ENCODE results near the gene LDLRAD3. TPM values are rescaled to one million over a fixed set of nuclear protein-coding genes. Genes with fewer than 3 reads are reported as not detected.

Gene LDLRAD3
- total and polyA plus RNA-seq, 4 donors = 2.3 to 19.6 (median 10.8) TPM

- WGBS, 2 donors = 90 to 98% methylated on average over 7 of the region's 7 CpGs
- DNase-seq = no peak
- no peaks in the 10 kb centered on the region for H3K27me3 ChIP-seq (ENCODE audit: control insufficient read depth in 1 of 2, insufficient read depth in 2 of 2, low read length in 1 of 2)
- ATAC-seq (ENCODE audit: low FRiP score) = no peak
- intact Hi-C loops (cut with DNase I) = no loop called here
- no peaks in the 10 kb centered on the region for H3K9me3 ChIP-seq (ENCODE audit: control insufficient read depth, low read length)
- no peak overlapping the region for H3K27ac ChIP-seq (ENCODE audit: low read depth in 1 of 2, low read length in 2 of 2)
- H3K4me1 ChIP-seq (ENCODE audit: control insufficient read depth in 1 of 2, insufficient read depth in 2 of 2, low read length in 2 of 2) = no peaks in the 10 kb centered on the region
- H3K36me3 ChIP-seq (ENCODE audit: control insufficient read depth in 1 of 2, insufficient read depth in 2 of 2, low read length in 1 of 2) = no peaks in the 10 kb centered on the region
- no peak overlapping the region for H3K4me3 ChIP-seq (ENCODE audit: low read length in 2 of 2)
Measured at GRCh38 chr11:36114095-36114494, 170.2 kb downstream of the LDLRAD3 start.

GRCh38 chr11:36115378-36115801, 171.5 kb downstream of the LDLRAD3 start:
- DNase-seq (no peak), ATAC-seq (ENCODE audit: low FRiP score) (no peak)
- Histone ChIP-seq H3K9me3 (ENCODE audit: control insufficient read depth, low read length) (no peaks in the 10 kb centered on the region), H3K4me3 (ENCODE audit: low read length in 2 of 2) (no peak overlapping the region), H3K27me3 (ENCODE audit: control insufficient read depth in 1 of 2, insufficient read depth in 2 of 2, low read length in 1 of 2) (no peaks in the 10 kb centered on the region), H3K4me1 (ENCODE audit: control insufficient read depth in 1 of 2, insufficient read depth in 2 of 2, low read length in 2 of 2) (no peaks in the 10 kb centered on the region), H3K36me3 (ENCODE audit: control insufficient read depth in 1 of 2, insufficient read depth in 2 of 2, low read length in 1 of 2) (no peaks in the 10 kb centered on the region), H3K27ac (ENCODE audit: low read depth in 1 of 2, low read length in 2 of 2) (no peak overlapping the region)
- 96 to 98% methylated on average over 9 of the region's 9 CpGs for WGBS, 2 donors
- intact Hi-C loops (cut with DNase I) = no loop called here

GRCh38 chr11:36116161-36116560, 172.3 kb downstream of the LDLRAD3 start:
- Histone ChIP-seq H3K27ac (ENCODE audit: low read depth in 1 of 2, low read length in 2 of 2) (no peak overlapping the region), H3K27me3 (ENCODE audit: control insufficient read depth in 1 of 2, insufficient read depth in 2 of 2, low read length in 1 of 2) (no peaks in the 10 kb centered on the region), H3K4me3 (ENCODE audit: low read length in 2 of 2) (no peak overlapping the region), H3K9me3 (ENCODE audit: control insufficient read depth, low read length) (no peaks in the 10 kb centered on the region), H3K36me3 (ENCODE audit: control insufficient read depth in 1 of 2, insufficient read depth in 2 of 2, low read length in 1 of 2) (no peaks in the 10 kb centered on the region), H3K4me1 (ENCODE audit: control insufficient read depth in 1 of 2, insufficient read depth in 2 of 2, low read length in 2 of 2) (no peaks in the 10 kb centered on the region)
- DNase-seq (no peak), ATAC-seq (ENCODE audit: low FRiP score) (no peak)
- 95 to 96% methylated on average over 6 of the region's 6 CpGs for WGBS, 2 donors
- intact Hi-C loops (cut with DNase I) = no loop called here

GRCh38 chr11:36118084-36118483, 174.2 kb downstream of the LDLRAD3 start:
- Histone ChIP-seq H3K9me3 (ENCODE audit: control insufficient read depth, low read length) (no peaks in the 10 kb centered on the region), H3K27me3 (ENCODE audit: control insufficient read depth in 1 of 2, insufficient read depth in 2 of 2, low read length in 1 of 2) (no peaks in the 10 kb centered on the region), H3K27ac (ENCODE audit: low read depth in 1 of 2, low read length in 2 of 2) (no peak overlapping the region), H3K4me3 (ENCODE audit: low read length in 2 of 2) (no peak overlapping the region), H3K36me3 (ENCODE audit: control insufficient read depth in 1 of 2, insufficient read depth in 2 of 2, low read length in 1 of 2) (no peaks in the 10 kb centered on the region), H3K4me1 (ENCODE audit: control insufficient read depth in 1 of 2, insufficient read depth in 2 of 2, low read length in 2 of 2) (no peaks in the 10 kb centered on the region)
- intact Hi-C loops (cut with DNase I) = no loop called here
- WGBS, 2 donors = 88 to 89% methylated on average over 2 of the region's 2 CpGs
- ATAC-seq (ENCODE audit: low FRiP score) (no peak), DNase-seq (no peak)

- ATAC-seq (ENCODE audit: low FRiP score) (no peak), DNase-seq (no peak)
- Histone ChIP-seq H3K27me3 (ENCODE audit: control insufficient read depth in 1 of 2, insufficient read depth in 2 of 2, low read length in 1 of 2) (no peaks in the 10 kb centered on the region), H3K27ac (ENCODE audit: low read depth in 1 of 2, low read length in 2 of 2) (no peak overlapping the region), H3K36me3 (ENCODE audit: control insufficient read depth in 1 of 2, insufficient read depth in 2 of 2, low read length in 1 of 2) (no peaks in the 10 kb centered on the region), H3K4me1 (ENCODE audit: control insufficient read depth in 1 of 2, insufficient read depth in 2 of 2, low read length in 2 of 2) (peaks cover 2% of the 10 kb centered on the region in 2 donors), H3K4me3 (ENCODE audit: low read length in 2 of 2) (no peak overlapping the region), H3K9me3 (ENCODE audit: control insufficient read depth, low read length) (no peaks in the 10 kb centered on the region)
- intact Hi-C loops (cut with DNase I) = no loop called here
Measured at GRCh38 chr11:36119300-36119699, 175.4 kb downstream of the LDLRAD3 start.

- H3K9me3 ChIP-seq (ENCODE audit: control insufficient read depth, low read length) = no peaks in the 10 kb centered on the region
- no peaks in the 10 kb centered on the region for H3K36me3 ChIP-seq (ENCODE audit: control insufficient read depth in 1 of 2, insufficient read depth in 2 of 2, low read length in 1 of 2)
- no peak overlapping the region for H3K27ac ChIP-seq (ENCODE audit: low read depth in 1 of 2, low read length in 2 of 2)
- DNase-seq = no peak
- 92 to 94% methylated on average over 6 of the region's 6 CpGs for WGBS, 2 donors
- intact Hi-C loops (cut with DNase I) = no loop called here
- H3K4me1 ChIP-seq (ENCODE audit: control insufficient read depth in 1 of 2, insufficient read depth in 2 of 2, low read length in 2 of 2) = peaks cover 2% of the 10 kb centered on the region in 2 donors
- no peaks in the 10 kb centered on the region for H3K27me3 ChIP-seq (ENCODE audit: control insufficient read depth in 1 of 2, insufficient read depth in 2 of 2, low read length in 1 of 2)
- H3K4me3 ChIP-seq (ENCODE audit: low read length in 2 of 2) = no peak overlapping the region
- ATAC-seq (ENCODE audit: low FRiP score) = no peak
Measured at GRCh38 chr11:36121054-36121453, 177.2 kb downstream of the LDLRAD3 start.

- intact Hi-C loops (cut with DNase I) = no loop called here
- DNase-seq = no peak
- no peaks in the 10 kb centered on the region for H3K36me3 ChIP-seq (ENCODE audit: control insufficient read depth in 1 of 2, insufficient read depth in 2 of 2, low read length in 1 of 2)
- H3K27ac ChIP-seq (ENCODE audit: low read depth in 1 of 2, low read length in 2 of 2) = no peak overlapping the region
- 54 to 57% methylated on average over 2 of the region's 2 CpGs for WGBS, 2 donors
- no peak overlapping the region for H3K4me3 ChIP-seq (ENCODE audit: low read length in 2 of 2)
- no peaks in the 10 kb centered on the region for H3K27me3 ChIP-seq (ENCODE audit: control insufficient read depth in 1 of 2, insufficient read depth in 2 of 2, low read length in 1 of 2)
- peaks cover 2% of the 10 kb centered on the region in 2 donors for H3K4me1 ChIP-seq (ENCODE audit: control insufficient read depth in 1 of 2, insufficient read depth in 2 of 2, low read length in 2 of 2)
- no peaks in the 10 kb centered on the region for H3K9me3 ChIP-seq (ENCODE audit: control insufficient read depth, low read length)
- no peak for ATAC-seq (ENCODE audit: low FRiP score)
Measured at GRCh38 chr11:36122671-36123070, 178.8 kb downstream of the LDLRAD3 start.

GRCh38 chr11:36123336-36124101, 179.7 kb downstream of the LDLRAD3 start:
- no peak overlapping the region for H3K4me3 ChIP-seq (ENCODE audit: low read length in 2 of 2)
- intact Hi-C loops (cut with DNase I) = no loop called here
- no peaks in the 10 kb centered on the region for H3K9me3 ChIP-seq (ENCODE audit: control insufficient read depth, low read length)
- ATAC-seq (ENCODE audit: low FRiP score) = peak; percentile 48
- no peaks in the 10 kb centered on the region for H3K27me3 ChIP-seq (ENCODE audit: control insufficient read depth in 1 of 2, insufficient read depth in 2 of 2, low read length in 1 of 2)
- H3K36me3 ChIP-seq (ENCODE audit: control insufficient read depth in 1 of 2, insufficient read depth in 2 of 2, low read length in 1 of 2) = no peaks in the 10 kb centered on the region
- H3K4me1 ChIP-seq (ENCODE audit: control insufficient read depth in 1 of 2, insufficient read depth in 2 of 2, low read length in 2 of 2) = peaks cover 2% of the 10 kb centered on the region in 2 donors
- DNase-seq = peak; percentile 51 to 75
- no peak overlapping the region for H3K27ac ChIP-seq (ENCODE audit: low read depth in 1 of 2, low read length in 2 of 2)
- 8 to 11% methylated on average over 12 of the region's 12 CpGs for WGBS, 2 donors

GRCh38 chr11:36126678-36127077, 182.8 kb downstream of the LDLRAD3 start:
- H3K4me3 ChIP-seq (ENCODE audit: low read length in 2 of 2) = no peak overlapping the region
- H3K27ac ChIP-seq (ENCODE audit: low read depth in 1 of 2, low read length in 2 of 2) = no peak overlapping the region
- H3K27me3 ChIP-seq (ENCODE audit: control insufficient read depth in 1 of 2, insufficient read depth in 2 of 2, low read length in 1 of 2) = no peaks in the 10 kb centered on the region
- H3K4me1 ChIP-seq (ENCODE audit: control insufficient read depth in 1 of 2, insufficient read depth in 2 of 2, low read length in 2 of 2) = peaks cover 2% of the 10 kb centered on the region in 2 donors
- intact Hi-C loops (cut with DNase I) = no loop called here
- WGBS, 2 donors = 76 to 81% methylated on average over 3 of the region's 3 CpGs
- H3K9me3 ChIP-seq (ENCODE audit: control insufficient read depth, low read length) = no peaks in the 10 kb centered on the region
- DNase-seq (no peak), ATAC-seq (ENCODE audit: low FRiP score) (no peak)
- no peaks in the 10 kb centered on the region for H3K36me3 ChIP-seq (ENCODE audit: control insufficient read depth in 1 of 2, insufficient read depth in 2 of 2, low read length in 1 of 2)
